ENCODE data around the gene TSHZ1. TPM values are rescaled to one million over a fixed set of nuclear protein-coding genes. Genes with fewer than 3 reads are reported as not detected.

TSHZ1 gene
- total RNA-seq, 1 donor from 2014 or later = 12.2 TPM

DNA sequence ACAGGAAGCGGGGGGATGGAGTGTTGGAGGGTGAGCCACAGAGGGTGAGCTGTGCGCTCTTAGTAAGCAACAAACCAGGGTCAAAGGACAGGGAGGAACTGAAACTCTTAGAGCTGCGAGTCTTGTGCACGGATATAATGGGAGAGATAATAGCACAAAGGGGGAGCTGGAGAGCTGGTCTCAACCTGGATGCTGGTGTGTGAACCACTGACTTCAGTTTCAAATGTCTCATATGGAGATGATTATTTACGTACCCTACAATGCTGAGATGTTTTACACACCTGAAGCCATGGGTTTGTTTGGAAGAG, 37.5 kb upstream of the TSHZ1 start:
- no peak for DNase-seq (ENCODE audit: extremely low spot score, unreplicated experiment)
- no peak overlapping the region for H3K27ac Mint-ChIP-seq (ENCODE audit: unreplicated experiment)
- H3K4me3 Mint-ChIP-seq (ENCODE audit: unreplicated experiment) = no peak overlapping the region
- TF ChIP-seq, protein P1, sequence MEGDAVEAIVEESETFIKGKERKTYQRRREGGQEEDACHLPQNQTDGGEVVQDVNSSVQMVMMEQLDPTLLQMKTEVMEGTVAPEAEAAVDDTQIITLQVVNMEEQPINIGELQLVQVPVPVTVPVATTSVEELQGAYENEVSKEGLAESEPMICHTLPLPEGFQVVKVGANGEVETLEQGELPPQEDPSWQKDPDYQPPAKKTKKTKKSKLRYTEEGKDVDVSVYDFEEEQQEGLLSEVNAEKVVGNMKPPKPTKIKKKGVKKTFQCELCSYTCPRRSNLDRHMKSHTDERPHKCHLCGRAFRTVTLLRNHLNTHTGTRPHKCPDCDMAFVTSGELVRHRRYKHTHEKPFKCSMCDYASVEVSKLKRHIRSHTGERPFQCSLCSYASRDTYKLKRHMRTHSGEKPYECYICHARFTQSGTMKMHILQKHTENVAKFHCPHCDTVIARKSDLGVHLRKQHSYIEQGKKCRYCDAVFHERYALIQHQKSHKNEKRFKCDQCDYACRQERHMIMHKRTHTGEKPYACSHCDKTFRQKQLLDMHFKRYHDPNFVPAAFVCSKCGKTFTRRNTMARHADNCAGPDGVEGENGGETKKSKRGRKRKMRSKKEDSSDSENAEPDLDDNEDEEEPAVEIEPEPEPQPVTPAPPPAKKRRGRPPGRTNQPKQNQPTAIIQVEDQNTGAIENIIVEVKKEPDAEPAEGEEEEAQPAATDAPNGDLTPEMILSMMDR (IDR thresholded peaks at IDR 0.05) = no peak
- no peaks in the 10 kb centered on the region for H3K36me3 Mint-ChIP-seq (ENCODE audit: unreplicated experiment)
- peaks cover 5% of the 10 kb centered on the region for H3K27me3 Mint-ChIP-seq (ENCODE audit: unreplicated experiment)
- no peaks in the 10 kb centered on the region for H3K4me1 Mint-ChIP-seq (ENCODE audit: unreplicated experiment)
- H3K9me3 Mint-ChIP-seq (ENCODE audit: unreplicated experiment) = no peaks in the 10 kb centered on the region

DNA sequence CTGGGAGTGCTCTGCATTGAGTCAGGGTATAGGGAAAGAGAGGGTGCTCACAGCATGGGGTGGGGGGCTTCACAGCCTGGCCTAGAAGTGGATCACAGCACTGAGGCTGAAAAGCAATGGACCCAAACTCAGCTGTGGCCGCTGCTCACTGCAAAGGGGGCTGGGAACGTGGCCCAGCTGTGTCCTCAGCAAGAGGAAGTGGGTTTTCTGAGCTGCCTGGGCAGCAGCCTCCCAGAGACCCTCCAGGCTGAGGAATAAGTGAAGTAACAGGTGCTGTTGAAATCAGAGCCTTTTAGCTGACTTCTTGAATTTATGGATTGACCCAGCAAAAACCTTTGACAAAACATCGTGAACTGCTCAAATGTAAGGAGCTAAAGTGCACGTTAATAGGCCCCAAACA, 36.9 kb upstream of the TSHZ1 start:
- DNase-seq (ENCODE audit: extremely low spot score, unreplicated experiment) = no peak
- H3K27me3 Mint-ChIP-seq (ENCODE audit: unreplicated experiment) = peaks cover 2% of the 10 kb centered on the region
- TF ChIP-seq, protein P1 (IDR thresholded peaks at IDR 0.05) = no peak
- H3K4me1 Mint-ChIP-seq (ENCODE audit: unreplicated experiment) = no peaks in the 10 kb centered on the region
- H3K9me3 Mint-ChIP-seq (ENCODE audit: unreplicated experiment) = no peaks in the 10 kb centered on the region
- H3K36me3 Mint-ChIP-seq (ENCODE audit: unreplicated experiment) = no peaks in the 10 kb centered on the region
- no peak overlapping the region for H3K27ac Mint-ChIP-seq (ENCODE audit: unreplicated experiment)
- H3K4me3 Mint-ChIP-seq (ENCODE audit: unreplicated experiment) = no peak overlapping the region

DNA sequence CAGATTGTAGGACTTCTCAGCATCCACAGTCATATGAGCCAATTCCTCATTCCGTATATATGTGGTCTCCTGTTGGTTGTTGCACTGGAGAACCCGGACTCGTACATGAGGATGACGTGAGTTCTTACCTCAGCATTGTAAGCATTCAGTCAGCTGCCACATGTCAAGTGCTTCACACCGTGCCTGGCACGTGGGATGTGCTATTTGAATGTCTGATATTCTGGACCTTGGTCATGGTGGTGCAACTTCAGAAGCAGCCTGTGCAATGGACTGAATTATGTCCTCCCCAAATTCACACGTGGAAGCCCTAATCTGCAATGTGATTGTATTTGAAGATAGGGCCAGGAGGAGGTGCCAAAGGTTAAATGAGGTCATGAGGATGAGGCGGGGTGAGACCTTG, 33.7 kb upstream of the TSHZ1 start:
- TF ChIP-seq, protein P1 (IDR thresholded peaks at IDR 0.05) = no peak
- no peak for DNase-seq (ENCODE audit: extremely low spot score, unreplicated experiment)
- Mint-ChIP-seq H3K4me3 (ENCODE audit: unreplicated experiment) (no peak overlapping the region), H3K27ac (ENCODE audit: unreplicated experiment) (no peak overlapping the region), H3K27me3 (ENCODE audit: unreplicated experiment) (peaks cover 9% of the 10 kb centered on the region), H3K9me3 (ENCODE audit: unreplicated experiment) (peaks cover 5% of the 10 kb centered on the region), H3K36me3 (ENCODE audit: unreplicated experiment) (no peaks in the 10 kb centered on the region), H3K4me1 (ENCODE audit: unreplicated experiment) (no peaks in the 10 kb centered on the region)

DNA sequence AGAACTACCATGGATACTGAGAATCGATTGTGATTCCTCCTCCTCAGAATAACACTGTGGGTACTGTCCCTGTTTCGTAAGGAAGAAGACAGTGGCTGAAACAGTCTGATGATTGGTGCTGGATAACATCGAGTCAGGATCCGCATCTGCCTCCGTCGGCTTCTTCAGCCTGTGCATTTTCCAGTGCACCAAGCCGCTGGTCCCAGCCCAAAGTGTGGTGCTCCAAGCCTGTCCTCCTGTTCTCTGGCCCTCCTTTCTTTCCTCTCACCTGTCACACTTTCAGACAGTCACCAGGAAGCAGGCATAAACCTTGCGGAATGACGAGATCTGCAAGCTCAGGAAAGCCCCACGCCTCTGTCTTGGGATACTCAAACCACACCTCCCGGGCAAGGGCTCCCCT, 32.2 kb upstream of the TSHZ1 start:
- Mint-ChIP-seq H3K36me3 (ENCODE audit: unreplicated experiment) (no peaks in the 10 kb centered on the region), H3K27me3 (ENCODE audit: unreplicated experiment) (peaks cover 10% of the 10 kb centered on the region), H3K4me3 (ENCODE audit: unreplicated experiment) (no peak overlapping the region), H3K9me3 (ENCODE audit: unreplicated experiment) (peaks cover 14% of the 10 kb centered on the region), H3K4me1 (ENCODE audit: unreplicated experiment) (no peaks in the 10 kb centered on the region), H3K27ac (ENCODE audit: unreplicated experiment) (no peak overlapping the region)
- TF ChIP-seq, protein P1 (IDR thresholded peaks at IDR 0.05) = no peak
- no peak for DNase-seq (ENCODE audit: extremely low spot score, unreplicated experiment)

DNA sequence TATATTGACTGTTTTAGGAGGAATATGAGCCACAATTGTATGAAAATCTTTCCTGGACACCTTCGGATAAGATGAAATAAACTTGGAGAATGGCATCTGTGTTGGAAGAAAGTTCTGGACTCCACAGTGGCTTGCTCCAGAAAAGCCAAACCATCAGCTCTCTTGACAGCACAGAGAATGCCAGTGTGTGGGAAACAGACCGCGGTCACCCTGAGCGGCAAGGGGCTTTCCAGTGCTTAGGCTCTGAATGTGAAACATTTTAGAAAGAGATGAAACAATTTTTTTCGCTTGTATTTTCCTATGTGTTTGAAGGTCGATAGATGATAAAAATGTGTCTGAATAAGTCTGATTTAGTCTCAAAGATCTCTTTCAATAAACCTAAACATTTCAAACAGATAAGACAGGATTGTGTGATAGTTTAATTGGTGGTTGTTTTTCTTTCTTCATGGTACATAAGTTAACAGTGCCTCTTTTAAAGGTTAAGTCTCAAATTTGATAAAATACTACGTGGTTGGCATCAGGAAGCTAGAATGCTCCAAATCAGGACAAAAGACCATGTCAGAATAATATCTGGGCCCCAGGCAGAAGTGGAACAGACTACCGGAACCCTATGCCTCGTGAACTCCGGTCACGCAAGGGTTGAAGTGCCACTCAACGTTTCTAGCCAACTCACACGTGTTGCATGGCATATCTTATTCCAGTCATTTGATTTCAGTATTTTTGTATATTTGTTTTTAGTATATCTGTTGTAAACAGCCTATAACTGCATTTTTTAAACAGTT, 30.6 kb upstream of the TSHZ1 start:
- DNase-seq (ENCODE audit: extremely low spot score, unreplicated experiment) = no peak
- Mint-ChIP-seq H3K27me3 (ENCODE audit: unreplicated experiment) (peaks cover 10% of the 10 kb centered on the region), H3K4me1 (ENCODE audit: unreplicated experiment) (no peaks in the 10 kb centered on the region), H3K36me3 (ENCODE audit: unreplicated experiment) (no peaks in the 10 kb centered on the region), H3K9me3 (ENCODE audit: unreplicated experiment) (peaks cover 15% of the 10 kb centered on the region), H3K4me3 (ENCODE audit: unreplicated experiment) (no peak overlapping the region), H3K27ac (ENCODE audit: unreplicated experiment) (no peak overlapping the region)
- TF ChIP-seq, protein P1 (IDR thresholded peaks at IDR 0.05) = no peak
